GM21423 (cell line): ENCODE results near the gene NOS1AP.
"Not testable (repeated sequence)": the region's sequence is repeated elsewhere in the genome, so short reads cannot be mapped to it uniquely, and the experiment has no call there.

Experiments used
- ATAC-seq: cut with Tn5 transposase; IDR thresholded peaks from one replicate; pipeline ENCODE4 v1.9.1; 2021; ENCODE audit warnings: mild to moderate bottlenecking, moderate library complexity; ENCODE audit not compliant: unreplicated experiment

NOS1AP gene

DNA sequence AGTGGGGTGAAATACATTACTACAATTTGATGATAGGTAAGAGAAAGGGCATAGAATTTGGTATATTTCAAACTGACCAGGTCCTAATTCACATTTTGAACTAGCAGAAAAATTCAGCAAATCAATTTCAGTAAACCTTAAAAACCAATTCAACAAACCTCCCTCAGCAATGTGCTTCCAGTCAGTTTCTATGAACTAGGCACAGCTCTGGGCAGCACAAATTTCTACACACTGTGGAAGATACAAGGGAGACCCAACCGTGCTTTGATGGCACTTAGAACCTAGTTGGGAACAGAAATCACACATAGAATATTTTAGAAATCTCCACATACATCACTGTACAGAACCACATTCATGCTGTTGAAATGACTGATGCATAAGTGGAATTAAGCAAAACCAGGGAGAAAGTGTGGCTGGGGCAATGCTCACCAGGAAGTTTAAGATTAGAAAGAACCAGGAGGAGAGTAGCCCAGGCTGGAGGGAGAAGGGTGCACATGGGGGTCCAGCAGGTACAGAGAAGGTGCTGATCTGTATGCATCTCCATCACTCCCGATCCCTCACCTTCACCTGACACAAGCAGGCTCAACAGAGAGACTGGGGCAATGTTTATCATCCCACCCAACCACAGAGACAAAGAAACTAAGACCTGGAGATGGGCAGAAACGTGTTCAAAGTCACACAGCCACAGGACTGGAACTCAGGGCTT, 326.9 kb downstream of the NOS1AP start:
- no peak for ATAC-seq

DNA sequence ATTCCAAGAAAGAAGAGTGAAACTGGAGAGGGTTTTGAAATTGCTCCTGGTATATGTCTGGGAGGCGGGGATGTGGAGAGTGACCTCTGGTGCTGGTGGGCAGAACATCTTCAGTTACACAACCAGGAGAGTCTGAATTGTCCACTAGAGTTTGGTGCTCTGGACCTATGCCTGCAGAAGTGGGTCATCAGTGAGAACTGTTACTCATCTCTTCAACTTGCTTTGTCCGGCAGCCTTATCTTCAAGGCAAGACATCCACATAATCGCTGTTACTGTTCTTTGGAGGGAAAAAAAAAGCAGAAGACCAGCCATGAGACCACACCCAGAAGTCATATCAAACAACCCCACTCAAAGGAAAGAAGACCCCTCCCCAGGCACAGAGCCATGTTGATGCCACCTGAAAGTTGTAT, 327.6 kb downstream of the NOS1AP start:
- no peak for ATAC-seq

DNA sequence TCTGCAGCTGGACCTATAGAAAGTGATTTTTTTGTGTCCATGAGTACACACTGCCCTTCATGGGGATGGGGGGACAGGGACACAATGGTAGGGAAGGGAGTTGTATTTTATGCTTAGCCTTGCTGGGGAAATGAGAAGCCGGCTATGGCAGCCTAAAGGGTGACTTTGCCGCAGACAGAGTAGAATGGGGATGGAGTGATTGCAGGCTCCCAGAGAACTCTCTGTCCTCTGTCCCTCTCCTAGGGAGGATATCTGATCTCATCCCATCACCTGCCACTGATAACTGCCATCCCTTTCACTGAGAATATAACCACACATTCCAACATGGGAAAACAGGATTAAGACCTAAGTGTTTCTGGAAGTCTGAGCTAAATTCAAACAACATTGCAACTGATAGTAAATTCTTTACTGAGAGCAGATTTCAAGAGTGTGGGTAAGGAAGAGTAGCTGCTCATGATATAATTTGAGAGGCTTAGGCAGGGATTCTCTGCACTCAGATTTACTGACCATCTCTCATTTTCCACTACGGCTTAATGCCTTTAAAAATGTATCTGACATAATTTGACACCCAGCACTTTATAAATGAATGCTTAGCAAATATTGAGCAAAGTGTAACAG, 328.6 kb downstream of the NOS1AP start:
- no peak for ATAC-seq

GRCh38 chr1:162398999-162399580, 329.6 kb downstream of the NOS1AP start:
- ATAC-seq = no peak

DNA sequence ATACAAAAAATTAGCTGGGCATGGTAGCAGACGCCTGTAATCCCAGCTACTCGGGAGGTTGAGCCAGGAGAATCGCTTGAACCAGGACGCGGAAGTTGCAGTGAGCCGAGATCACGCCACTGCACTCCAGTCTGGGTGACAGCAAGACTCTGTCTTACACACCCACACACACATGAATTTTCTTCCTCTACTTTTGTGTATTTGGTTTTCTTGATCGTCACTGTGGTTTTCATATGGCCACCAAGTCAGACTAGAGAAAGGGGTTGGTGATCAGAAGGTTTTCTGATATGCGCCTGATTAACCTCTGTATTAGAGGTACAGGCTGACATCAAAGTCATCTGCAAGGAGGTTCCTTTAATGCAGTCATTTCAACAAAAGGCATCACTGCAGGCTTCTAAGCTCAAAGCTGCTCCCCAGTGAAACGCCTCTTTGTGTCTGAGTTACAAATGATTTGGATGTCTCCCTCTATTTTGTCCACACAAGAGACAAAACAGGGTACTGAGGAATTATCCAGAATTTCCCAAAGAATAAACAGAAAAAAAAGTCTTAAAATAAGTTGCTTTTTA, 331.4 kb downstream of the NOS1AP start:
- ATAC-seq = no peak

DNA sequence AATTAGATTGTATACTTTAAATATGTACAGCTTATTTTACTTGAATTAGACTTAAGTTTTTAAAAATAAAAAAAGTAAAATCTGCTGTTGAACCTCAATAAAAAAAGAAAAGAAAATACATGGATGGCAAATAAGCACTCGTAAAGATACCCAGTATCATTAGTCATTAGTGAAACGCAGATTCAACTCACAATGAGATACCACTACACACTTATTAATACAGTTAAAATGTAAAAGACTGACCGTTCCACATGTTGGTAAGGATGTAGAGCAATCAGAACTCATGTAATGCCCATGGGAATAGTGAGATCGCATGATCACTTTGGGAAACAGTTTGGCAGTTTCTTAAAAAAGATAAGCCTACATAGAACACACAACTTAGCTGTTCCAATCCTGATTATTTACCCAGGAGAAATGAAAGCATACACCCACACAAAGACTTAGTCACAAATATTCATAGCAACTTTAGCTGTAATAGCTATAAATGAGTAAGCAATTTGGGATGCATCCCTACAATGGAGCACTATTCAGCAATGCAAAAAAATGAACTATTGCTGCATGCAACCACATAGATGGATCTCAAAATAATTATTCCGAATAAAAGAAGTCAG, 335.2 kb downstream of the NOS1AP start:
- ATAC-seq = no peak

DNA sequence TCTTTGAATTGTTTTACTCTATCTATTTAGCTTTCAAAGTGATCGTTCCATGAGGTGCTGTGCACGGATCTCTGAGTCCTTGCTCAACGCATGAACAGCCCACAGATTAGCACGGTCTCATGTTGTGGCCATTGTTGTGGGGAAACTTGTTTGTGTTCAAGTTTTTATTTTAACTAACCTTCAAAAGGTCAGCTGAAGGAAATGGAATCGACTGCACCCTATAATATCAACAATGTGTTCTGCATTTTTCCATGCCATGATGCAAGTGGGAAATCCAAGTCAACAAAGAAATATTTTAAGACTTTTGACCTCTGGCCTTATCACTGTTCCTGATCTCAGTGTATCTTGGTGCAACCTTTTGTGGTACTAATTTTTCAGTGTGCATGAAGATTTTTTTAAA, 336.3 kb downstream of the NOS1AP start:
- ATAC-seq = no peak

- ATAC-seq = no peak
Observed at GRCh38 chr1:162406811-162407210, 337.3 kb downstream of the NOS1AP start.

DNA sequence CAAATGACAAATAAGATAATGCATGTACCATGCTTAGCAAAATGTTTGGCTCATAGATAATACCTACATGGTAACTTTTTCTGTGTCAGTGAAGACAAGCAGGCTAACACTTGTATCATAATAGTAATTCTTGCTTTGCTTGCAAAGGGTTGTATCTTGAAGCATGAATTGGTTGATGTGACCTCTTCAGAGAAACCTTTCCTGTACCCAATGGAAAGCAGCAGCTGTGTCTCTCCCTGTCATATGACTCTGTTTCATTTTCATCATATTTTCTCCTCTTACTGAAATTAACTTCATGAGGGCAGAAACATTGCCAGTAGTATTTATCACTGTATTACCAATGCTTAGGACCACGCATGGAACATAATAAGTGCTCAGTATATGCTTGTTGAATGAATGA, 338.0 kb downstream of the NOS1AP start:
- ATAC-seq = no peak

DNA sequence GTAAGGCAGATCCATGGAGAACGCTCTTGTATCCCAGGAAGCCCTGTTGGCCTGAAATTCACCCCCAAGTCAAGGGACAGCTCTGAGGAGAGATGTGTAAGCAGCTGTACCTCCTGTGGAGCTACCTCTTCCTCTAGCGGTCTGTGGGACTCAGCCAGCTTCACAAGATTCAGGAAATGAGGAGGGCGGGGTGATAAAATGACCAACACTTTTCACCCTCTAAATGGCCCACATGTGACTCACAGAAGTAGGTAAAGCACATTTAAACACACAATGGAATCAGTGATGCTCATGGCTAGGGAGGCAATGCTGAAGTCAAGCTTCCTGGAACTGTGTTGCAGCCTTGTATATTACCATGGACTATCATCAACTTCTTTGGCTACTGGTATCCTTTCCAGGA, 342.5 kb downstream of the NOS1AP start, which contains the start of gene SH2D1B:
Gene SH2D1B (minus strand): TSS at position 135 of the 400 bp plus-strand sequence. CDS start 120 bp downstream, at position 15.
- no peak for ATAC-seq

DNA sequence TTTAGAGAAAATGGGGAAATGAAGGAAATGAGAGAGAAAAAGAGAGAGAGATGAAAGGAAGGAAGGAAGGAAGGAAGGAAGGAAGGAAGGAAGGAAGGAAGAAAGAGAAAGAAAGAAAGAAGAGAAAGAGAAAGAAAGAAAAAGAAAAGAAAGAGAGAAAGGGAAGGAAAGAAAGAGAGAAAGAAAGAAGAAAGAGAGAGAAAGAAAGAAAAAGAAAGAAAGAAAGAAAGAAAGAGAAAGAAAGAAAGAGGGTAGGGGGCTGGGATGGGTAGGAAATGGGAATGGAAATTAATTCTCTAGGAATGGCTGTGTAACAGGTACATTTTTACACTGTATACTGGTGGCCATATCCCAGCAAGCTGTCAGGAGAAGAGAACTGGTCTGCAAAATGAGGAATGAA, 346.7 kb downstream of the NOS1AP start:
- no peak for ATAC-seq

DNA sequence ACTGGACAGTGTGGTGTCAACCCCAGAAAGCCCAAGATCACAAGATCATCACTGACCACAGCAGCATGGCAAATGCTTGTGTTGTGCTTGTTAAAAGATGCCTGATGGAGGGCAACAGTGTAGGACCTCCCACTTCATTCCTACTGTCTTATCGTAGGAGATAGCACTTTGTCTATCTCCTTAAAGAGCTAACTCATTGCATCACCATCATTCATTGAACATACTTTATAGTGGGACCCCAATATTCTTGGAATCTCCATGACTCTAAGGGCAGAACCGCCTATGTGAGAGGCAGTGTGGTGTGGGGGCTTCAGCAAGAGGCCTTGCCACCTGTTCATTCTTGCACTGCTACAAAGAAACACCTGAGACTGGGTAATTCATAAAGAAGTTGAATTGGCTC, 347.4 kb downstream of the NOS1AP start:
- ATAC-seq = no peak

DNA sequence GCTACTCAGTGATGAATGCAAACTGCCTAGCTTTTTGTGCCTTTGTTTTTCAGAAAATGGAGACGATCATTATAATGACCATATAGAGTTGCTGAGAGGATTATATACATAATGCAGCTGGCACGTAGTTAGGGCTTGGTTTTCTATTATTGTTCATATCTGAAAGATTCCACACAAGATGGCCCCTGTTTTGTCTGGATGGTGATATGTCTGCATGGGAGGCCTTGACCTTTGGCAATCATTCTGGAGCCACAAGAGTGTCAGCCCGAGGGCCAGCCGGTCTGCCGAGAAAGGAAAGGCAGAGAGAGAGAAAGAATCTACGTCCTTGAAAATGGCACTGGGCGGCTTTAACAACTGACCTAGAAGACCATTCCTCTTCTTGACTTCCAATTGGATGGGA, 348.2 kb downstream of the NOS1AP start:
- no peak for ATAC-seq

GRCh38 chr1:162418584-162418983, 349.1 kb downstream of the NOS1AP start:
- not testable (repeated sequence) for ATAC-seq

- not testable (repeated sequence) for ATAC-seq
Observed at GRCh38 chr1:162419450-162419931, 350.0 kb downstream of the NOS1AP start.
